ENCODE results near the gene FAM241B. TPM values are rescaled to one million over a fixed set of nuclear protein-coding genes. Genes with fewer than 3 reads are reported as not detected.
A peak's percentile ranks its signal among the peaks of the same experiment; 100 is the strongest.

FAM241B gene
- total RNA-seq (0.18 TPM), polyA plus RNA-seq (ENCODE audit: insufficient read depth in 1 of 8, insufficient read length in 8 of 8, low replicate concordance in 1 of 8) (under 1 TPM; 0.13 to 0.66 (median 0.34) TPM)
- long read RNA-seq, donor 1, result 0 reads
- long read RNA-seq, donor 2, result 0 reads
- long read RNA-seq, donor 3, result 0 reads
- long read RNA-seq, donor 4, result 0 reads
- long read RNA-seq, donor 5, partial matches to known transcripts, result 0 of 1 reads
- long read RNA-seq, donor 5, other reads (novel, unspliced or antisense), result 0 of 1 reads
- long read RNA-seq, donor 6, result 0 reads
- long read RNA-seq, donor 7, partial matches to known transcripts, result 0 of 2 reads
- long read RNA-seq, donor 7, other reads (novel, unspliced or antisense), result 0 of 2 reads
- long read RNA-seq, donor 8, result 0 reads
- long read RNA-seq, donor 9, result 0 reads
- long read RNA-seq, donor 10, result 0 reads
- long read RNA-seq, donor 11, result 0 reads

- Histone ChIP-seq H3K27ac (ENCODE audit: low read length) (no peak within 1 kb of the TSS), H3K27me3 (ENCODE audit: control insufficient read depth, insufficient read depth, low read length) (peaks cover 40% of the 10 kb centered on the region), H3K36me3 (ENCODE audit: control insufficient read depth, insufficient read depth, low read length) (no peaks in the 10 kb centered on the region), H3K4me3 (ENCODE audit: low read length) (no peak within 1 kb of the TSS), H3K9me3 (replicated peaks; ENCODE audit: control insufficient read depth, low read depth, low read length) (no peaks in the 10 kb centered on the region), H3K4me1 (ENCODE audit: control insufficient read depth, insufficient read depth, low read length) (peaks cover 2% of the 10 kb centered on the region)
- WGBS (ENCODE audit: insufficient coverage), result 2% methylated on average over 61 of the region's 72 CpGs
- peak; percentile 41 for DNase-seq
Observed at GRCh38 chr10:69629897-69630650, at the start of gene FAM241B. Gene FAM241B, plus strand, starts transcription at chr10:69630247. Its CDS starts 1,497 bp downstream, at chr10:69631744.

- H3K4me3 ChIP-seq (ENCODE audit: low read length), result no peak overlapping the region
- no peaks in the 10 kb centered on the region for H3K9me3 ChIP-seq (replicated peaks; ENCODE audit: control insufficient read depth, low read depth, low read length)
- no peaks in the 10 kb centered on the region for H3K4me1 ChIP-seq (ENCODE audit: control insufficient read depth, insufficient read depth, low read length)
- no CpG with 5 or more reads among the region's 5 CpGs for WGBS (ENCODE audit: insufficient coverage)
- H3K27ac ChIP-seq (ENCODE audit: low read length), result no peak overlapping the region
- H3K36me3 ChIP-seq (ENCODE audit: control insufficient read depth, insufficient read depth, low read length), result no peaks in the 10 kb centered on the region
- DNase-seq, result no peak
- H3K27me3 ChIP-seq (ENCODE audit: control insufficient read depth, insufficient read depth, low read length), result peaks cover 57% of the 10 kb centered on the region
Observed at GRCh38 chr10:69580435-69580834, 49.6 kb upstream of the FAM241B start.

GRCh38 chr10:69583106-69583505 lies 46.9 kb upstream of the FAM241B start:
- H3K36me3 ChIP-seq (ENCODE audit: control insufficient read depth, insufficient read depth, low read length), result no peaks in the 10 kb centered on the region
- no peaks in the 10 kb centered on the region for H3K9me3 ChIP-seq (replicated peaks; ENCODE audit: control insufficient read depth, low read depth, low read length)
- no peaks in the 10 kb centered on the region for H3K4me1 ChIP-seq (ENCODE audit: control insufficient read depth, insufficient read depth, low read length)
- H3K27me3 ChIP-seq (ENCODE audit: control insufficient read depth, insufficient read depth, low read length), result peaks cover 30% of the 10 kb centered on the region
- no peak overlapping the region for H3K27ac ChIP-seq (ENCODE audit: low read length)
- no peak overlapping the region for H3K4me3 ChIP-seq (ENCODE audit: low read length)
- DNase-seq, result no peak
- WGBS (ENCODE audit: insufficient coverage), result no CpG with 5 or more reads among the region's 2 CpGs

- no CpG with 5 or more reads among the region's 3 CpGs for WGBS (ENCODE audit: insufficient coverage)
Observed at GRCh38 chr10:69584624-69585023, 45.4 kb upstream of the FAM241B start.

GRCh38 chr10:69588358-69588757 lies 41.7 kb upstream of the FAM241B start:
- Histone ChIP-seq H3K9me3 (replicated peaks; ENCODE audit: control insufficient read depth, low read depth, low read length) (no peaks in the 10 kb centered on the region), H3K36me3 (ENCODE audit: control insufficient read depth, insufficient read depth, low read length) (no peaks in the 10 kb centered on the region), H3K27ac (ENCODE audit: low read length) (no peak overlapping the region), H3K27me3 (ENCODE audit: control insufficient read depth, insufficient read depth, low read length) (peaks cover under 1% of the 10 kb centered on the region), H3K4me3 (ENCODE audit: low read length) (no peak overlapping the region), H3K4me1 (ENCODE audit: control insufficient read depth, insufficient read depth, low read length) (no peaks in the 10 kb centered on the region)
- no peak for DNase-seq
- 26% methylated on average over 2 of the region's 3 CpGs for WGBS (ENCODE audit: insufficient coverage)

More at GRCh38 chr10:69584624-69585023, 45.4 kb upstream of the FAM241B start:
- Histone ChIP-seq H3K4me1 (ENCODE audit: control insufficient read depth, insufficient read depth, low read length) (no peaks in the 10 kb centered on the region), H3K4me3 (ENCODE audit: low read length) (no peak overlapping the region), H3K27me3 (ENCODE audit: control insufficient read depth, insufficient read depth, low read length) (peaks cover 15% of the 10 kb centered on the region), H3K27ac (ENCODE audit: low read length) (no peak overlapping the region), H3K9me3 (replicated peaks; ENCODE audit: control insufficient read depth, low read depth, low read length) (no peaks in the 10 kb centered on the region), H3K36me3 (ENCODE audit: control insufficient read depth, insufficient read depth, low read length) (no peaks in the 10 kb centered on the region)
- no peak for DNase-seq

- 79% methylated on average over 3 of the region's 5 CpGs for WGBS (ENCODE audit: insufficient coverage)
- Histone ChIP-seq H3K27ac (ENCODE audit: low read length) (no peak overlapping the region), H3K4me1 (ENCODE audit: control insufficient read depth, insufficient read depth, low read length) (no peaks in the 10 kb centered on the region), H3K36me3 (ENCODE audit: control insufficient read depth, insufficient read depth, low read length) (no peaks in the 10 kb centered on the region), H3K9me3 (replicated peaks; ENCODE audit: control insufficient read depth, low read depth, low read length) (no peaks in the 10 kb centered on the region), H3K27me3 (ENCODE audit: control insufficient read depth, insufficient read depth, low read length) (peaks cover 13% of the 10 kb centered on the region), H3K4me3 (ENCODE audit: low read length) (no peak overlapping the region)
- no peak for DNase-seq
Observed at GRCh38 chr10:69600761-69601330, 29.2 kb upstream of the FAM241B start.

GRCh38 chr10:69609077-69609476 lies 21.0 kb upstream of the FAM241B start:
- Histone ChIP-seq H3K4me1 (ENCODE audit: control insufficient read depth, insufficient read depth, low read length) (no peaks in the 10 kb centered on the region), H3K9me3 (replicated peaks; ENCODE audit: control insufficient read depth, low read depth, low read length) (no peaks in the 10 kb centered on the region), H3K4me3 (ENCODE audit: low read length) (no peak overlapping the region), H3K36me3 (ENCODE audit: control insufficient read depth, insufficient read depth, low read length) (no peaks in the 10 kb centered on the region), H3K27ac (ENCODE audit: low read length) (no peak overlapping the region), H3K27me3 (ENCODE audit: control insufficient read depth, insufficient read depth, low read length) (peaks cover 9% of the 10 kb centered on the region)
- no CpG with 5 or more reads among the region's 1 CpG for WGBS (ENCODE audit: insufficient coverage)
- no peak for DNase-seq

GRCh38 chr10:69612760-69613159 lies 17.3 kb upstream of the FAM241B start:
- Histone ChIP-seq H3K9me3 (replicated peaks; ENCODE audit: control insufficient read depth, low read depth, low read length) (no peaks in the 10 kb centered on the region), H3K27ac (ENCODE audit: low read length) (no peak overlapping the region), H3K4me3 (ENCODE audit: low read length) (no peak overlapping the region), H3K4me1 (ENCODE audit: control insufficient read depth, insufficient read depth, low read length) (no peaks in the 10 kb centered on the region), H3K36me3 (ENCODE audit: control insufficient read depth, insufficient read depth, low read length) (no peaks in the 10 kb centered on the region), H3K27me3 (ENCODE audit: control insufficient read depth, insufficient read depth, low read length) (peaks cover 4% of the 10 kb centered on the region)
- DNase-seq, result no peak

- DNase-seq, result no peak
- WGBS (ENCODE audit: insufficient coverage), result no CpG with 5 or more reads among the region's 1 CpG
- no peak overlapping the region for H3K4me3 ChIP-seq (ENCODE audit: low read length)
- no peak overlapping the region for H3K27ac ChIP-seq (ENCODE audit: low read length)
- H3K36me3 ChIP-seq (ENCODE audit: control insufficient read depth, insufficient read depth, low read length), result no peaks in the 10 kb centered on the region
- peaks cover 4% of the 10 kb centered on the region for H3K27me3 ChIP-seq (ENCODE audit: control insufficient read depth, insufficient read depth, low read length)
- H3K4me1 ChIP-seq (ENCODE audit: control insufficient read depth, insufficient read depth, low read length), result no peaks in the 10 kb centered on the region
- H3K9me3 ChIP-seq (replicated peaks; ENCODE audit: control insufficient read depth, low read depth, low read length), result no peaks in the 10 kb centered on the region
Observed at GRCh38 chr10:69614130-69614529, 15.9 kb upstream of the FAM241B start.

- Histone ChIP-seq H3K4me3 (ENCODE audit: low read length) (no peak overlapping the region), H3K27ac (ENCODE audit: low read length) (no peak overlapping the region), H3K4me1 (ENCODE audit: control insufficient read depth, insufficient read depth, low read length) (no peaks in the 10 kb centered on the region), H3K36me3 (ENCODE audit: control insufficient read depth, insufficient read depth, low read length) (no peaks in the 10 kb centered on the region), H3K27me3 (ENCODE audit: control insufficient read depth, insufficient read depth, low read length) (peaks cover 4% of the 10 kb centered on the region), H3K9me3 (replicated peaks; ENCODE audit: control insufficient read depth, low read depth, low read length) (no peaks in the 10 kb centered on the region)
- WGBS (ENCODE audit: insufficient coverage), result 100% methylated on average over 1 of the region's 4 CpGs
- no peak for DNase-seq
Observed at GRCh38 chr10:69616358-69616757, 13.7 kb upstream of the FAM241B start.
